Naive B cell (primary cell): Measurements from ENCODE around the gene PRDX5. TPM values are rescaled to one million over a fixed set of nuclear protein-coding genes. Genes with fewer than 3 reads are reported as not detected.

Experiments used
- ATAC-seq, 2 donors: fragments of 150-1000 bp; cut with Tn5 transposase; 2 replicates each; pipeline ENCODE4 v1.10.0; 2021; ENCODE audit warnings: low read depth in 2 of 2, mild to moderate bottlenecking in 2 of 2, moderate library complexity in 2 of 2
- DNase-seq: peaks from one replicate; pipeline ENCODE4 v3.0.0; 2022
- H3K27ac Mint-ChIP-seq, 6 donors: one replicate each; pipeline ENCODE4 v1.8.0; 2020 to 2022; ENCODE audit warnings: mild to moderate bottlenecking in 6 of 6, mixed read lengths in 6 of 6, moderate library complexity in 5 of 6, inconsistent platforms in 2 of 6
- H3K27me3 Mint-ChIP-seq, 3 donors: one replicate each; pipeline ENCODE4 v1.8.0; 2021 to 2022; ENCODE audit warnings: mixed read lengths in 3 of 3, mild to moderate bottlenecking in 1 of 3
- H3K36me3 Mint-ChIP-seq, 2 donors: one replicate each; pipeline ENCODE4 v1.8.0; 2020 to 2022; ENCODE audit warnings: mixed read lengths in 2 of 2, inconsistent platforms in 1 of 2, mild to moderate bottlenecking in 1 of 2
- H3K4me1 Mint-ChIP-seq, 3 donors: one replicate each; pipeline ENCODE4 v1.8.0; 2020 to 2022; ENCODE audit warnings: mixed read lengths in 3 of 3, inconsistent platforms in 1 of 3, mild to moderate bottlenecking in 1 of 3, moderate library complexity in 1 of 3
- H3K4me3 Mint-ChIP-seq, 8 donors: one replicate each; pipeline ENCODE4 v1.8.0; 2020 to 2022; ENCODE audit warnings: mild to moderate bottlenecking in 8 of 8, mixed read lengths in 8 of 8, moderate library complexity in 8 of 8, inconsistent platforms in 2 of 8
- H3K9me3 Mint-ChIP-seq, 7 donors: one replicate each; pipeline ENCODE4 v1.8.0; 2020 to 2022; ENCODE audit warnings: mixed read lengths in 7 of 7, mild to moderate bottlenecking in 5 of 7, inconsistent platforms in 2 of 7, moderate library complexity in 1 of 7
- polyA plus RNA-seq, 6 donors: library from polyadenylated mRNA; unstranded; fragments of 300-500 nt; fragmentation: Illumina TruSeq; gene quantifications; one replicate each; pipeline ENCODE4 v1.2.3, GENCODE V29; 2021; ENCODE audit warnings: low read depth in 6 of 6

Gene PRDX5
- polyA plus RNA-seq, 6 donors from 2014 or later, result 229 to 385 (median 248) TPM

DNA sequence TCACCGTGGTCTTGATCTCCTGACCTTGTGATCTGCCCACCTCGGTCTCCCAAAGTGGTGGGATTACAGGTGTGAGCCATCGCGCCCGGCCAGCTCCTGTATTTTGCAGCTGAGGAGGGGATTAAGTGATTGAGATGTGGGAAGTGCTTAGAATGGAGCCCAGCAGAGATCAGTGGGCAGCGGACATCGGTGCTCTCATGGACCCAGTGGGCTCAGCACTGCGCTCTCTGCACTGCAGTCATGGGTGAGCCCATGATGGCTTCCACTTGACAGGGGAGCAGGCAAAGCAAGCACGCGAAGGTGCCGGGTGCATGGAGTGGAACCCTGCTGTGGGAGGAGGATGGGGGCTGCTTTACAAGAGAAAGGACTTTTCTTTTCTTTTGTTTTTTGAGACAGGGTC is 13.0 kb downstream of the PRDX5 start:
- DNase-seq, result no peak

DNA sequence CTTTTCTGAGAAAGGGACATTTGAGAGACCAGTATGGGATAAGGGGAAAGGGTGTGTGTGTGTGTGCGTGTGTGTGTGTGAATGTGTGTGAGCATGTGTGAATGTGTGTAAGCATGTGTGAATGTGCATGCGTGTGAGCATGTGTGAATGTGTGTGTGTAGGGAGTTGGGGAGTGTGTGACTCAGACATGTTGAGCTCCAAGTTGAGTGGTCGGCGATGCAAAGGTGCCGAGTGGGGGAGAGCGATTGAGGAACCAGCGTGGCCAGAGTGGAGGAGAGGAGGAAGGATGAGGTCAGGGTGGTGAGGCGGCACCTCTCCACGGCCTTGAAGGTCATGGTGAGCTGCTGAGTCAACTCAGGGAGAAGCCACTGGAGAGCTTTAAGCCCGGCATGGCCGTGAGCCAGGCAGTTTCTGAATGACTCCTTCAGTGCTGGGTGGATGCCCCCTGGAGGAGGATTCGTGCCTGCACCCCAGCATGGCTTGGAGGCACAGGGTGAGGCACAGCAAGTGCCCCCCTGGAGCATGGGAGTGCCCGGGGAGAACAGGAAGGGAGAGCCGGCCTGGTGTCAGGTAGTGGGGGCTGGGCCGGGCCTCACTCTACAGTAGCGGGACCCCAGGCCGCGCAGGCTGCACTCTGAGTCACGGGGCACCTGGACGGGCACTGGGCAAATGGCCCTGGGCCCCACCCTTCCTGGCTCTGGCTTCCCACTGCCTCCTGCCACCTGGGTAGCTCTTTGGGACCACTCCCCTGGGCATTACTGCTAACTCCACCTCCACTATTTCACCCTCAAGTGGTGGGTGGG is 13.8 kb downstream of the PRDX5 start:
- Mint-ChIP-seq H3K9me3 (no peaks in the 10 kb centered on the region), H3K4me1 (peaks cover 15 to 25% (median 22%) of the 10 kb centered on the region in 3 donors), H3K27me3 (no peaks in the 10 kb centered on the region), H3K36me3 (peaks cover 0 to 4% of the 10 kb centered on the region in 2 donors), H3K4me3 (peak overlapping the region in 2 of 8 donors; percentile 4 to 16), H3K27ac (peak overlapping the region in 3 of 6 donors; percentile 8 to 63 (median 63))
- peak; percentile 35 for DNase-seq
- peak; percentile 52 to 72 for ATAC-seq

More for the DNA sequence above, 13.0 kb downstream of the PRDX5 start:
- Mint-ChIP-seq H3K4me3 (peak overlapping the region in 1 of 8 donors; percentile 72), H3K36me3 (peaks cover 0 to 8% of the 10 kb centered on the region in 2 donors), H3K4me1 (peaks cover 15 to 25% (median 22%) of the 10 kb centered on the region in 3 donors), H3K27ac (no peak overlapping the region), H3K9me3 (no peaks in the 10 kb centered on the region), H3K27me3 (no peaks in the 10 kb centered on the region)
- no peak for ATAC-seq

DNA sequence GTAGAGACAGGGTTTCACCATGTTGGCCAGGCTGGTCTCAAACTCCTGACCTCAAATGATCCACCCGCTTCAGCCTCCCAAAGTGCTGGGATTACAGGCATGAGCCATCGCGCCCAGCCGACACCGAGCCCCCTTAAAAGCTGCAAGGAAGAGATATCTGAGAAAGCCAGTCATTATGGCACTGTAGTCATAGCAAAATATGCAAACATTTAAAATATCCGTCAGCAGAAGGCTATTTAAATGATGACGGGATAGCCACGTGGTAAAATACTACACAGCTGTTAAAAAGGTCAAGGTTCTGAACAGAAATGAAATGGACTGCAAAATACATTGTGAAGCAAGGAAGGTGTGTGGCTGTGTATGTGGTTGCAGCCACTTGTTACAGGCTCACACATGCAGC is 15.6 kb downstream of the PRDX5 start:
- DNase-seq, result no peak
- Mint-ChIP-seq H3K4me3 (peak overlapping the region in 1 of 8 donors; percentile 29), H3K9me3 (no peaks in the 10 kb centered on the region), H3K36me3 (no peaks in the 10 kb centered on the region), H3K27ac (peak overlapping the region in 2 of 6 donors; percentile 58 to 60), H3K27me3 (no peaks in the 10 kb centered on the region), H3K4me1 (peaks cover 22 to 35% (median 22%) of the 10 kb centered on the region in 3 donors)
- no peak for ATAC-seq

DNA sequence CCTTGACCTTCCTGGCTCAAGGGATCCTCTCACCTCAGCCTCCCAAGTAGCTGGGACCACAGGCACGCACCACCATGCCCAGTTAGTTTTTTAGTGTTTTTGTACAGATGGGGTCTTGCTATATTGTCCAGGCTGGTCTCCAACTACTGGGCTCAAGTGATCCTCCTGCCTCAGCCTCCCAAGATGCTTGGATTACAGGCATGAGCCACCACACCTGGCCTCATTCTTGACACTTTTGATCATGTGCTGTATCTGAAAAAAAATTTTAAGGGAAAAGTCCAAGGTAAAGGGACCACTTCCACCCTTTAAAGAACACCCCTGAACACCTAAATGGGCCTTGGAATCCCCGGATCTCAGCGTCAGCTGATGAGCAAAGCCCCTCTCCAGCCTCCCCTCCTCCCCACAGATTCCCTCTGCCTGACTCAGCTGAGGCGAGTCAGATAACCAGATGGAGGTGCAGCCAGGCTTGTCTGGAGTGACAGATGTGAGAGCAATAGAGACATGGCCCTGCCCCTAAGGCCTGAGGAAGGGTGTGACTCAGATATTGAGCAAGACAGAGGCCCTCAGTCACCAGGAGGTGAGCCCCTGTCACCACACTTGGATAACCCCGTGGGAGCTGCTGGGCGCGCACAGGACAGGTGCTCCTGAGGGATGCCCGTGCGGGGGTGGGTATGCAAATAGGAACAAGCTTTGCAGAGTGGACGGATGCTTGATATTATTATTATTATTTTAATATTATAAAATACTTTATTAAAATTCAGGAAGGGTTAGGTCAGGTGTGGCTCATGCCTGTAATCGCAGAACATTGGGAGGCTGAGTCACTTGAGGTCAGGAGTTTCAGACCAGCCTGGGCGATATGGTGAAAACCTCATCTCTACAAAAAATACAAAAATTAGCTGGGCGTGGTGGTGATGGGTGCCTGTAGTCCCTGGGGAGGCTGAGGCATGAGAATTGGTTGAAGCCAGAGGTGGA is 17.1 kb downstream of the PRDX5 start:
- H3K36me3 Mint-ChIP-seq, result no peaks in the 10 kb centered on the region
- no peaks in the 10 kb centered on the region for H3K9me3 Mint-ChIP-seq
- ATAC-seq, result peak; percentile 32 to 42
- H3K27ac Mint-ChIP-seq, result peak overlapping the region in 5 of 6 donors; percentile 30 to 94 (median 83)
- peaks cover 33 to 44% (median 33%) of the 10 kb centered on the region in 3 donors for H3K4me1 Mint-ChIP-seq
- DNase-seq, result peak; percentile 45
- H3K27me3 Mint-ChIP-seq, result no peaks in the 10 kb centered on the region
- peak overlapping the region in 6 of 8 donors; percentile 44 to 77 (median 55) for H3K4me3 Mint-ChIP-seq

DNA sequence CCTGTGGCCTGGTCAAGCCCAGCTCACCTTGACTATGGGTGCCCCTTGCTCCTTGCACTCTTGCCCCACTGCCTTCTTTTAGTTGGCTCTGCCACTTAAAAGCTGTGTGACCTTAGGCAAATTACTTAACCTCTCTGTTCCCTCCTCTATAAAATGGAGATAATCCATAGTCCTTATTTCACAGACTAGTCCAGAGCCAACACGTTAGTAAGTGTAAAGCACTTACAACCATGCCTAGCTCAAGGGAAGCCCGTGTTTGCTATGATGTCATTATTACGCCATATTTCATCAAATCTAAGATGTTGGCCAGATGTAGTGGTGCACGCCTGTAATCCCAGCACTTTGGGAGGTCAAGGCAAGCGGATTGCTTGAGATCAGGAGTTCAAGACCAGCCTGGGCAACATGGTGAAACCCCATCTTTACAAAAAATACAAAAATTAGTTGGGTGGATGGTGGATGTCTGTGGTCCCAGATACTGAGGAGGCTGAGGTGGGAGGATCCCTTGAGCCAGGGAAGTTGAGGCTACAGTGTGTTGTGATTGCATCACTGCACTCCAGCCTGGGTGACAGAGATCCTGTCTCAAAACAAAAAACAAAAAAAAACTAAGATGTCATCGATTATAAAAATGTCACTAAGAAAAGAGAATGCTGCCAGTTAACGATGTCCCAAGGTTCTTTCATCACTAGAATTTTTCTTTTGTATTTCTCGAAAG is 19.8 kb downstream of the PRDX5 start:
- H3K4me1 Mint-ChIP-seq, result peaks cover 42 to 52% (median 47%) of the 10 kb centered on the region in 3 donors
- no peak for DNase-seq
- no peaks in the 10 kb centered on the region for H3K36me3 Mint-ChIP-seq
- H3K4me3 Mint-ChIP-seq, result peak overlapping the region in 3 of 8 donors; percentile 70 to 74 (median 70)
- ATAC-seq, result no peak
- H3K27me3 Mint-ChIP-seq, result no peaks in the 10 kb centered on the region
- H3K9me3 Mint-ChIP-seq, result no peaks in the 10 kb centered on the region
- H3K27ac Mint-ChIP-seq, result peak overlapping the region in 5 of 6 donors; percentile 62 to 99 (median 85)

DNA sequence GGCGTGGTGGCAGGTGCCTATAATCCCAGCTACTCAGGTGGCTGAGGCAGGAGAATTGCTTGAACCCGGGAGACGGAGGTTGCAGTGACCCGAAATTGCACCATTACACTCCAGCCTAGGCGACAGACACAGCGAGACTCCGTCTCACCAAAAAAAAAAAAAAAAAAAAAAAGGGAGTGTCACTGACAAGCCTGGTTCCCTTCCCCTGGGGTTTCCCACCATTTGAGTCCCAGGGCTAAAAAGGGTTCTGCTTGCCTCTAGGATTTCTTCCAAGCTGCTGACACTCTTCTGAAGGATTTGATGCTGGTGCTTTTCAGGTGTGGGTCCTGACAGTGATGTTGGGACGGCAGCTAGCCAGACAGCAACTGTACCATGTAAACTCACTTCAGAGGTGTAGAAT is 20.8 kb downstream of the PRDX5 start:
- peaks cover 42 to 52% (median 48%) of the 10 kb centered on the region in 3 donors for H3K4me1 Mint-ChIP-seq
- H3K4me3 Mint-ChIP-seq, result peak overlapping the region in 7 of 8 donors; percentile 42 to 97 (median 92)

DNA sequence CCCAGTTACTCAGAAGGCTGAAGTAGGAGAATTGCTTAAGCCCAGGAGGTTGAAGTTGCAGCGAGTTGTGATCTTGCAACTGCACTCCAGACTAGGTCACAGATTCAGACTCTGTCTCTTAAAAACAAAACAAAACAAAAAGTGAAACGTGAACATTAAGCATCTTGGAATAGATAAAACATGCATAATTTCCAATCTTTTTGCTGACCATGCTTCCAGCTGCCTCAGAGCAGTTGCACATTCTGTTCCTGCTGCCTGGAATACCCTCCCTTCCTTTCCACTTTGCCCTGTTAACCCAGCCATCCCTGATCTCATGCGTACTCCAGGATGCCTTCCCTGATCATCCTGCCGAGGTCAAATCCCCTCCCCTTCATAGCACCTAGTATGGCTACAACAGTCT is 21.4 kb downstream of the PRDX5 start:
- Mint-ChIP-seq H3K4me3 (peak overlapping the region; percentile 88 to 97 (median 94)), H3K4me1 (peaks cover 42 to 52% (median 48%) of the 10 kb centered on the region in 3 donors), H3K27ac (peak overlapping the region; percentile 98 to 99 (median 99)), H3K9me3 (no peaks in the 10 kb centered on the region), H3K27me3 (no peaks in the 10 kb centered on the region), H3K36me3 (no peaks in the 10 kb centered on the region)
- no peak for ATAC-seq
- no peak for DNase-seq

More for the DNA sequence above, 20.8 kb downstream of the PRDX5 start:
- no peaks in the 10 kb centered on the region for H3K36me3 Mint-ChIP-seq
- H3K27me3 Mint-ChIP-seq, result no peaks in the 10 kb centered on the region
- no peaks in the 10 kb centered on the region for H3K9me3 Mint-ChIP-seq
- DNase-seq (no peak), ATAC-seq (no peak)
- peak overlapping the region; percentile 89 to 99 (median 98) for H3K27ac Mint-ChIP-seq

DNA sequence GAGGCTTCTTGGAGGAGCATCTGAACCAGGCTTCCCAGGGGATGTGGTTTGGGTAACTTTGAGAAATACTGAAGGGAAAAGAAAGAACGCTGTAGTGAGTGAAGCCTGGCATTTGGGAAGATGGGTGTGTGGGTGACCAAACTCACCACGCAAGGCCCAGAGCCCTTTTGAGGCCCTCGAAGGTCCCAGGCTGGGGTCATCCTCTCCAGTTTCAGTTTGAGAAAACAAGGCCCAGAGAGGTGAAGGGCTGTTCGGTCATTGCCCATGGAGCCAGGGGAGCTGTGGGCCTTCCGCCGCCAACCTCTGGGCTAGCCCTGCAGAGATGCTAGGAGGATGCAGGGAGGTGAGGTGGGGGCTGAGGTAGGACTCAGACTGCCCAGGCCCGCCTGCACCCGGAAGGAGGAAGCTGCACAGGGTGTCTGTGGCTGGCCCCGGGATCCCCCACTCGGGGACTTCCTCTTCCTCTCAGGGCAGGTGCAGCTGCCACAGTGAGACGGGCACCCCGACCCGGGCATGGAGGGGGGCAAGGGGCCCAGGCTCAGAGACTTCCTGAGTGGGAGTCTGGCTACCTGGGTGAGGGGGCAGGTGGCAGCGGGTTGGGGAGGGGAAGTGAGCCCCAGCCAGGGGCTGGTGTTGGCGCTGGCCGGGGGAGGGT is 22.0 kb downstream of the PRDX5 start, which contains the start of gene CCDC88B:
CCDC88B (plus strand) TSS at position 451 of the 655 bp plus-strand sequence; CDS start at position 514, 63 bp downstream.
- Mint-ChIP-seq H3K27ac (peak within 1 kb of the TSS; percentile 98 to 99 (median 99)), H3K36me3 (no peaks in the 10 kb centered on the region), H3K27me3 (no peaks in the 10 kb centered on the region), H3K9me3 (no peaks in the 10 kb centered on the region), H3K4me3 (peak within 1 kb of the TSS; percentile 88 to 97 (median 94)), H3K4me1 (peaks cover 40 to 51% (median 48%) of the 10 kb centered on the region in 3 donors)
- DNase-seq, result peak; percentile 99
- ATAC-seq, result peak; percentile 88 to 90

DNA sequence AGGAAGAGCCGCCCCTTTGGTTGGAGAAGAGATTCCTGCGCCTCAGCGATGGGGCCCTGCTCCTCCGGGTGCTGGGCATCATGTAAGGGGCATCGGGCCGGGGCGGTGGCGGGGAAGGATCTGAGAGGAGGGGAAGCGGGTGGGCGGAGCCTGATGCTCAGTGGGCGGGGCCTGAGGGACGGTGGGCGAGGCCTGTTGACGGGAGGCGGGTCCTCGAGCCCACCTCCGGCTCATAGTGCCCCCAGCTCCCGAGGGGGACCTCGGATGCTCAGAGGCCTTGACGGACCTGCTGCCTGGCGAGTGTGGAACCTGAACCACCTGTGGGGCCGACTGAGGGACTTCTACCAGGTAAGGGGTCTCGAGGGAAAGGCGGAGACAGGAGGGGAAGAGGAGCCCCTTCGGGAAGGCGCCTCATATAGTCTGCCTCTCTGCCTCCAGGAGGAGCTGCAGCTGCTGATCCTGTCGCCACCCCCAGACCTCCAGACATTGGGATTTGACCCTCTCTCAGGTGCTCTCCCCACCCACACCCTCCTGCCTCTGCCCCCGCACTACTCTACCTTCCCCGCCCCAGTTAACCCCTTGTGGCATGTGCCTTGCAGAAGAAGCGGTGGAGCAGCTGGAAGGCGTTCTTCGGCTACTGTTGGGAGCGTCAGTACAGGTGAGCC is 22.9 kb downstream of the PRDX5 start:
- DNase-seq (peak; percentile 78), ATAC-seq (peak; percentile 43 to 44)
- no peaks in the 10 kb centered on the region for H3K27me3 Mint-ChIP-seq
- H3K4me3 Mint-ChIP-seq, result peak overlapping the region; percentile 88 to 97 (median 94)
- H3K27ac Mint-ChIP-seq, result peak overlapping the region; percentile 98 to 99 (median 99)
- no peaks in the 10 kb centered on the region for H3K9me3 Mint-ChIP-seq
- H3K4me1 Mint-ChIP-seq, result peaks cover 39 to 49% (median 45%) of the 10 kb centered on the region in 3 donors
- no peaks in the 10 kb centered on the region for H3K36me3 Mint-ChIP-seq

DNA sequence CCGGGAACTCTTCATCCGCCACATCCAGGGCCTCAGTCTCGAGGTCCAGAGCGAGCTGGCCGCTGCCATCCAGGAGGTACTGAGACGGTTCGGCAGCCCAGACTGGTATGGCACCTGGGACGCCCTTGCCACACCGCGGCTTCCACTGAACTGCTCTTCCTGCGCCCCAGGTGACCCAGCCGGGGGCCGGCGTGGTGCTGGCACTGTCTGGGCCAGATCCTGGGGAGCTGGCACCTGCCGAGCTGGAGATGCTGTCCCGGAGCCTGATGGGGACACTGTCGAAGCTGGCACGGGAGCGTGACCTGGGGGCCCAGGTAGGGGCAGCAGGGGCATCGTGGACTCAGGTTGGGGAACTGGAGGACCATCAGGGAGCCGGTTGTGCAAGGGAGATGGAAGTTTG is 23.5 kb downstream of the PRDX5 start:
- no peaks in the 10 kb centered on the region for H3K9me3 Mint-ChIP-seq
- ATAC-seq, result no peak
- peak overlapping the region; percentile 88 to 97 (median 94) for H3K4me3 Mint-ChIP-seq
- H3K36me3 Mint-ChIP-seq, result no peaks in the 10 kb centered on the region
- H3K27ac Mint-ChIP-seq, result peak overlapping the region in 4 of 6 donors; percentile 73 to 99 (median 98)
- no peaks in the 10 kb centered on the region for H3K27me3 Mint-ChIP-seq
- DNase-seq, result no peak
- H3K4me1 Mint-ChIP-seq, result peaks cover 42 to 49% (median 45%) of the 10 kb centered on the region in 3 donors

DNA sequence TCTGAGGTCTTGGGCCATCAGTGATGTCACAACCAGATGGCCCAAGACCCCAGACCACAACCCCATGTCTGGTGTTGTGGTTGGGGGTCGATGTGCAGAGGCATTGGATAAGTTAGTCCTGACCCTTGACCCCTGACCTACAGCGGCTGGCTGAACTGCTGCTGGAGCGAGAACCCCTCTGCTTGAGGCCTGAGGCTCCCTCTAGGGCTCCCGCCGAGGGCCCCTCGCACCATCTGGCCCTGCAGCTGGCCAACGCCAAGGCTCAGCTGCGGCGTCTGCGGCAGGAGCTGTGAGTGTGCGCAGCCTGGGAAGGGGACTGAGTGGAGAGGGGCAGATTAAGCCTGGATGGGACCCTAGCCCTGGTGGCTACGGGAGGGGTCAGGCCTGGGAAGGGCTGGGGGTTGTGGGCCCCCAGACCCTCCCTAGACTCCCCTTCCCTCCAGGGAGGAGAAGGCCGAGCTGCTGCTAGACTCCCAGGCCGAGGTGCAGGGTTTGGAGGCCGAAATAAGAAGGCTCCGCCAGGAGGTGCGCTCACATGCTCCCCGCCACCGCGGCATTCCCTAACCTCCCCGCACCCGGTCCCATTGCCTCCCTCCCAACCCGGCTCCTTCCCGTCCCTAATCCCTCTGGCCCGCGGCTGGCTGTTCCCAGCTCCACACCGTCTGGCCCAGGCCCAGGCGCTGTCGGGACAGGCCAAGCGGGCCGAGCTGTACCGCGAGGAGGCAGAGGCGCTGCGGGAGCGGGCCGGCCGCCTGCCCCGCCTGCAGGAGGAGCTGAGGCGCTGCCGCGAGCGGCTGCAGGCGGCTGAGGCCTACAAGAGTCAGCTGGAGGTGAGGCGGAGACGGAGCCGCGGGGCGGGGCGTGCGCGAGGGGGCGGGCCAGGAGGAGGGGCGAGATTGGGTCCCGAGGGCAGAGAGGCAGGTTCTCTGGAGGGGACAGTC is 24.2 kb downstream of the PRDX5 start:
- no peaks in the 10 kb centered on the region for H3K27me3 Mint-ChIP-seq
- H3K27ac Mint-ChIP-seq, result peak overlapping the region in 4 of 6 donors; percentile 15 to 99 (median 66)
- DNase-seq, result peak; percentile 81
- H3K9me3 Mint-ChIP-seq, result no peaks in the 10 kb centered on the region
- peak; percentile 24 to 32 for ATAC-seq
- H3K36me3 Mint-ChIP-seq, result no peaks in the 10 kb centered on the region
- peak overlapping the region in 7 of 8 donors; percentile 35 to 97 (median 92) for H3K4me3 Mint-ChIP-seq
- peaks cover 44 to 49% (median 46%) of the 10 kb centered on the region in 3 donors for H3K4me1 Mint-ChIP-seq
